Kasumi-1 (cell line): ENCODE measurements around the gene XXYLT1.

Experiments
- DNase-seq, 2 experiments: peaks; one replicate each; lab custom pipeline; 2025; lab: John Stamatoyannopoulos, UW

Gene XXYLT1

DNA sequence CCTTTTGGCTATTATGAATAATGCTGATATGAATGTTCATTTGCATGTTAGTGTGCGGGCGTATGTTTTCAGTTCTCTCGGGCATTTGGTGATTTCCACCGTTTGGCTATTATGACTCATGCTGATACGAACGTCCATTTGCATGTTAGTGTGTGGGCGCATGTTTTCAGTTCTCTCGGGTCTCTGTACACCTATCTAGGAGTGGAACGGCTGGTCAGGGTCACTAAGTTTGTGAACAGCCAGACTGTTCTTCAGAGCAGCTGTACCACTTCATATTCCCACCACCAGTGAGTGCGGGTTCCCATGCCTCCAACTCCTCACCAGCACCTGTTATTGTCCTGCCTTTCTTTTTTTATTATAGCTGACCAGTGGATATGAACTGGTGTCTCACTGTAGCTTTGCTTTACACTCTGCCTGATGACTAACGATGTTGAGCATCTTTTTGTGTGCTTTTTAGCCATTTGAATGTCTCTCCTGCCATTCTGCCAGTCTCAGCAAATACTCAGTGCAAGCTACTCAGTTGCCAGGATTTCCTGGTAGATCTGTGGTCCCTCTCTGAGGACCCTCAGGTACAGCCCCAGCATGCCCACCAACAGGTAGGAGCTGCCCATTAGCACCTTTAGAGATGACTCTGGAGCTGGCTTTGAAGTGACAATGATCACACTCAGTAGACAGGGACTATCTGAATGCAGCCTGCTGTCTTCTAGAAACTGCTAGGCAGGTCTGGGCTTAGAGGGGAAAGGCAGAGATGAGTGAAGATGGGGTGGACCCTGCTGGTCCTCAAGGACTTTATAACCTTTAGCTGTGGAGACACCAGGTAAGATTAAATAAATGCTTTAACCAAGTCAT is 141.1 kb downstream of the XXYLT1 start:
- no peak for DNase-seq

DNA sequence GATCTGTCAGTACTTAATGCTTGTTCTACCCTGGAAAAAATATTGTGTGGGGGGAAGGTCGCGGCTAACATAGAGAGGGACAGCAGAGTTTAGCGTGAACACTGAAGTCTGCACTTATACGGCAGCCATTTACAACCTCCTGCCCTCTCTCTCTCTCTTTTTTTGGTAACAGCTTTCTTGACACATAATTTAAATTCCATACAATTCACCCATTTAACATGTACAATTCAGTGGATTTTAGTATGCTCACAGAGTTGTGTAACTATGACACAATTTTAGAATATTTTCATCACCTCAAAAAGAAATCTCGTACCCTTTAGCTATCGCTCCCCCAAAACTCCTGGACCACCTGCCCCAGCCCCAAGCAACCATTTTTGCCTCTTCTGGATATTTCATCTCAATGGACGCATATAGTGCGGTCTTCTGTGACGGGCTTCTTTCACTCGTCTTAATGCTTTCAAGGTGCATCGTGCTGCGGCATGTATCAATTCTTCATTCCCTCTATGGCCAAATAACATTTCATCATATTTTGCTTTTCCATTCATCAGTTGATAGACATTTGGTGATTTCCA is 141.8 kb downstream of the XXYLT1 start:
- DNase-seq: no peak

DNA sequence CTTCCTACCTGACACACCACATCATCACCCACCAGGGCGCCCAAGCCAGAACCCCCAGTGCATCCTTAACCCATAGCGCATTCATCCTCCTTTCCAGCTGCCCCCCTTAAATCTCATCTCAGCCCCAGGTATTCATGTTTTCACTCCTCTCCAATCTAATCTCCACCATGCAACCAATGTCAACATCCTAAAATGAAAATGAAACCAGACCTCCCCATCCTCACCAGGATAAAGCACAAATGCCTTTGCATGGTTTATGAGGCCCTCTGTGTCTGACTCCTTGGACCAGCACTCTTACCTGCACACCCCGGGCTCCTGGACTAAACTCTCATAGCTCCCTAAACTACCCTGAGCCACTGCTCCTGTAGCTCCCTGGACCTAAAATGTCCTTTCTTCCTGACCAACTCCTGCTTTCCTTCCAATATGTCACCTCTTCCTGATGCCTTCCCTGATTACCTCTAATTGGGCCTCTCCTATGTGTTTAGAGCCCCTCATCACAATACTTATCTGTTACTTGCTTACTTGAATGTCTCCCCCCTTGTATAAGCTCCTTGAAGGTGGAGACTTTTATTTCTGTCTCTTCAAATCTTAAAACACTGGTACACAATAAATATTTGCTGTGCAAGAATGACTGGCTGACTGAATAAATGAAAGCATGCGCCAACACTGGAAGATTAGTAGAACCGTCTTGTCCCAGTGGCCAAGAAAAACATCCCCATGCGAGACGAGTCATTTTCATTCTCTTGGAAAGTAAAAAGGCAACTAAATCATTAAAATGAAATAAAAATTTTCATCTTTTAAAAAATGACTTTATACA is 142.5 kb downstream of the XXYLT1 start:
- DNase-seq: no peak

DNA sequence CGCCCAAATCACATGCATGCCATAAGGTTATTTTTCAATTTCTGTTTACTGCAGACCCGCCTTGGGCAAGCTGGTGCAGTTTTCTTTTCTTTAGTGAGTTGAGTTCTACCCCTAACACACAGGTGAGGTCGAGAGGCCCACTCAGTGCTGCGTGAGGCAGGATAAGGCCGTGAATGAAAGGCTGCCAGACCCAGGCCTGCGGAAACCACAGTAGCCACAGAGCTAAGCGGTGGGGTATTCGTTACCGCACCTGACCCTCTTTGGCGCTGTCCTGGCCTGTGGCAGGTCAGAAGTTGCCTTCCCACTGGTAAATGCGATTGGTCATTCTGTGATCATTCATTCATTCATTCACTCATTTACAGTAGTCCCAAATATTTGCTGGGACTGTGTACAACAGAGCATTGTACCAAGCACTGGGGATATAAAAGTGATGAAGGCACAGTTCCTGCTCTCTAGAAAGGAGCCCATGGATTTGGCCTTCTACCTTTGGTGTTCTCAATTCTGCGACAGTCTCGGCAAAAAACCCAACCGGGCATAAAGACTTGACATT is 144.8 kb downstream of the XXYLT1 start:
- no peak for DNase-seq

DNA sequence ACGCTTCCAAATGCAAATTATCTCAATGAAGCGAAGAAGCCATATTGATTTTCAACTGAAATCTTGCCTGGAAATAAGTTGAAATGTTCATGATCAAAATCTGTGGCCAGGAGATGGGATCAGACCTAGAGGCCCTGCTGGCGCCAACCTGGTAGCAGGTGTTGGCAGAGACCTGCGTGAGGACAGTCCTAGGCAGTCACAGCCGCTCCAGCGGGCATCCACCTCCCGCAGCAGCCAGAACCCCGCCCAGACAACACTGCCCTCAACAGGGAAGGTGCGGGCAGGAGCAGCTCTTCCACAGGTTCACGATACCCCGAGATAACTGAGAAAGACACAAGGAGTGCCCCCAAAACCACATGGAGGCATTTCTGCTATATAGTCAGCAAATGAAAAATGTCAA is 145.3 kb downstream of the XXYLT1 start:
- DNase-seq: no peak

DNA sequence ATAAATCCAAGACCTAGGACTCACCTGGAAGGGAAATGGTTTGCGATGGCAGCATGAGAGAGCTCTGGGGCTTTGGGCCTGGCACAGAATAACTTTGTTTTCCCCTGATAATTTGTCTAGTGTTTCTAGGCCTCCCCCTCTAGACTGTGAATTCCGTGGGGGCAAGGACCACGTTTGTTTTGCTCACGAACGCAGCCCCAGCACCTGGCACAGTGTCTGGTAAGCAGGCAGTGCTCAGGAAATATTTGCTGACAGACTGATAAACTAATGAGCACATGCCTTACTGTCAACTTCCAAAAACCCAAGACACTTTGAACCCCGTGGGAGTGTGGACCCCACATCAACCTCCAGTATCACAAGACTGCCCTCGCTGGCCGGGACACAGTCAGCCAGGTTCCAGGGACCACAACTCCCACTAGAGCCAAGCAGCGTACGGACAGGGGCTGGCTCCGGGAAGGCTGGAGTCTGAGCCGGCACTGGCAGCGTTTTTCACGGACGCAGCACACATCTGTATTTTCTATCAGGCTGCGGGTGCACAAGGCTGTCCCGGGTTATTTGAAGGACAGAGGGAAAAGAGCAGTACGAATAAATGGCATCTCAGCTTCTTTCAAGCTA is 146.5 kb downstream of the XXYLT1 start:
- no peak for DNase-seq

DNA sequence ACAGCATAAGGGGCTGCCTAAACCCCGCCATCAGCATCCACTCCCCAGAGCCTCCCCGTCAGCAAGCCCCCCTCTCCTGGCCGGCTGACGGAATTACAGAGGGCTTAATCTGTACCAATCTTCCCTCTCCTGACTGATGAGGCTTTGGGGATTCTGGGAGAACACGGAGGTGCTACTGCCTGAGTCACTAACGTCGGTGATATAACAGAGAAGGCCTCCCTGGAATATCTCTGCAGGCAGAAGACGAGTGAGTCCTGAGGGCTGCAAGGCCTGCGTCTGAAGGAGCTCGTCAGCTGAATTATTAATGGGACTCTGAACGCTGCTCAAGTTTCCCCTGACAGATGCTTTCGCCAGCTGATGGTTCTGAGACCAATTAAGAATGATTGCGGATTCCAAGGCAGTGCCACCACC is 147.7 kb downstream of the XXYLT1 start:
- DNase-seq: no peak

DNA sequence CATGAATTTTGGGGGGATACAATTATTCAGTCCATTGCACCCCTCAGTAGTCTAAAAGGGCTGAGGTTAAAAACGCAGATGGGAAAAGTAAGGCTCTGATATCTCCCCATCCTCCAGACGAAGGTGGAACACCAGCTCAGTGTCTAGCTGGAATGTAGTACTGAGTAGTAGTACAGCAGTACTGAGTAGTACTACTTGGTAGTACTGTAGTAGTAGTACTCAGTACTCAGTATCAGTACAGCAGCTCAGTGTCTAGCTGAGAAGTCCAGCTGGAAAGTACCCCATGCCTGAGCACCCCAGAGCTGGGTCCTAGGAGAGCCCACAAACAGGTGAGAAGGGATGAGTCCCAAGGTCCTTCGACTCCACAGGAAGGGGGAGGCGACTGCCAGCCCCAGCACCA is 148.7 kb downstream of the XXYLT1 start:
- no peak for DNase-seq

DNA sequence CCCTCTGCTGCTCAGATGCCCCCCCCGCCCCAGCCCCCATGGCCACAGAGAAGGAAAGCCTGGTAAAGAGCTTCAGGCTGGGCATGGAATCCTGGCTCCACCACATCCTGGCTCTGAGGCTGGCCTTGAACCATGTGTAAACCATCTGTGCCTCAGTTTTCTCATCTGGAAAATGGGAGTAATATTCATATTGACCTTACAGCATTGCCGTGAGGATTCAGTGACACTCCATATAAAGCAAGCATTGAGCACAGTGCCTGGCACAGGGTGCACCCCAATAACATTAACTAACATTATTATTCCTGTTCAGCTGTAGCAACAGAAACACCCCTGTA is 150.7 kb downstream of the XXYLT1 start:
- no peak for DNase-seq

DNA sequence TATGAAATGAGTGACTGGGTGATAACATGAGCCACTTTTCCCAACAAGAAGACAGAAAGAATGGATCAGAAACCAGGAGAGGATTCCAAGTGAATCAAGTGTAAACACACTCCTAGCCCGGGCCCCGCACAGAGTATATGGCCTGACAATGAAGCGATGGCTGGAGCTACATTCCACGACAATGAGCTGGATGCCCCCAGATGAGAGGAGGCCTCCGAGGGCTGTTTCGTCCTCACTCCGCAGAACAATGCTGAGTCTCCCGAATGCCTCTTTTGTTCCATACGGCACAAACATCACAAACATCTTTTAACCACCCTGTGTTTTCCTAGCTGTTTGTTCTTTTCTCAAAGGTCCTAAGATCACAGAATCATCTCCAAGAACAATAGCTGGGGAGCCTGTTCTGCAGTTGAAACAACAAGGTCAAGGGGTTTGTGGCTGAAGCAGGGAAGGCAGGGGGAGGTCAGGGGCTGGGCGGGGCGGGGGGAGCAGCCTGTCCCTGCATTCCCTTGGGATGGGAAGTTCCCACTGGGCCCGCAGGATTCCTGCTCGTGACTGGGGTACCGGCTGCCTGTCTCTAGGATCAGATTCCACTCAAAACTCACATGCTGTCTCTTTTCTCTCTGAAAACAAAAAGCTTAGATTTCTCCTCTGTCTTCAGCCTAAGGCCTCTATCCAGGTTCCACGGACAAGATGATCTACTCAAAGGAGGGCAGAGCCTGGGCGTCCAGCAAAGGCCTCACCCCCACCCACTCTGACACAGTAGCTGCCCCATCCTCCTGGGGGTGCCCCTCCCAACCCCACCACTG is 151.3 kb downstream of the XXYLT1 start:
- DNase-seq: no peak

DNA sequence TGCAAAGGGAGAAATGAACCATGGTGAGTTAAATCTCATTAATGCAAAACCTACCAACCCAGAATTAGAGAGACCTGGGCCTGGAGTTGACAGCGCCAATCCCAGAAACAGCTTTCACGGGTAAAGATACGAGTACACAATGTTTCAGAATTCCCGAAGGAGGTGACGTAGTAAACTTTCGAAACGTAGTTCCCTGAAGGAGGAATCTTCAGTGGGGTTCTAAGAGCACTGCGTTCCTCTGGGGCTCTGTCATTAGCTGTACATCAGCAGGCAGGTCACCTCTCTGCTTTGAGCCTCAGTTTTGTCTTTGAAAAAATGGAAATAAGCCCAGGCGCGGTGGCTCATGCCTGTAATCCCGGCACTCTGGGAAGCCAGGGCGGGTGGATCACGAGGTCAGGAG is 152.3 kb downstream of the XXYLT1 start:
- DNase-seq: no peak

DNA sequence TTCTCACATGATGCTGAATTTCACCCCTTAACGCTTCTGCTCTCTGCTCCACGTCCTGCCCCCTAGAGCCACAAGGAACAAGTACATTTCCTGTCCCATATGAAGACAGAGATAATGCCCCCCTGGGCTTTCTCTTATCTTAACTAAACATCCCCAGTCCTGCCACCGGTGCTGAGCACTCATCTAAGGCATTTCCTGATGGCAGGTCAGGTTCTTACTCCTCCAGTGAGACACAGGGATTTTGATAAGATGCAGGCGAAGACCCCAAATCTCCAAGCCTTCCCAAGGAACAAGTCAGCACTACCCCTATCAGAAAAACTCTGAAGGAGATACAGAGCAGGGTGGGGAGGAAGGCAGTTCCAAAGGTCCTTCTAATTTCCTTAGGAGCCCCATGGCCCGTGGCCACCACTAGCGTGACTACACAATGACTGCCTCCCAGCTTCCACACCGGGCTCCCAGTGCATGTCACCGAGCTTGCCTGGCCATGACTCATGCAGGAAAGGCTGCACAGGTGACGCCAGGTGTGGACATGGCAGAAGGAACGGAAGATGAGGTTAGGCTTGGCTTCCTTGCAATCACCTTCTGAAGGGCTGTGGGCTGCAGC is 152.9 kb downstream of the XXYLT1 start:
- DNase-seq: peak; percentile 65 to 76

DNA sequence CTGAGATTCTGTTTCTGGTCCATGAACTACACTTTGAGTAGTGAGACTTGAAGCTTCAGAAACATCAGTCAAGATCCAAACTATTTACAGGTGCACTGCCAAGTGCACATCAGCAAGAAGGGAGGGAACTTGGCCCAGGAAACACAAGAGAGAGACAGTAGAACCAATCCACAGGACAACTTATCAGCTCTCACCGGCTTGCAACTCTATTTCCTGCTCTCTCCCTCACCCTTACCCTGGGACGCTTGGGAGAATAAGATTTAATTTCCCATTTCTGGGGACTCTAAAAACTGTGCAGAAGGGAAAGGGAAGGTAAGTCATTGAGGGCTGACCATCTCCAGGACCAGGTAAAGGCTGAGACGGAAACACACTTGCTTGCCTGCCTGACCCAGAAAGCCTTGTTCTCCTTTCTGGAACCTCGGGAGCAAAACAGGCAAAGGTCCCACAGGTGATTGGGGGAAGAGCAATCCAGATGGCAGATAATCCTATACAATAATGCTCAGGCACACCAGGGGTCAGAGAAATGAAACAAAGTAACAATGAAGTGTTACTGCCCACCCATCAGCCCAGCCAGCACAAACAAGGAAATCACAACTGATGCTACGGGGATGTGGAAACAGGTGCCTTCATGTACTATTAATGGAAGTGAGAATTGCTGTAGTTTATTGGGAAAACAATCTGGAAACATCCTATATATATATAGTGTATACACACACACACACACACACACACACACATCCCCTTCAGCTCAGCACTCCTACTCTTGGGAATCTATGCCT is 154.4 kb downstream of the XXYLT1 start:
- DNase-seq: no peak

DNA sequence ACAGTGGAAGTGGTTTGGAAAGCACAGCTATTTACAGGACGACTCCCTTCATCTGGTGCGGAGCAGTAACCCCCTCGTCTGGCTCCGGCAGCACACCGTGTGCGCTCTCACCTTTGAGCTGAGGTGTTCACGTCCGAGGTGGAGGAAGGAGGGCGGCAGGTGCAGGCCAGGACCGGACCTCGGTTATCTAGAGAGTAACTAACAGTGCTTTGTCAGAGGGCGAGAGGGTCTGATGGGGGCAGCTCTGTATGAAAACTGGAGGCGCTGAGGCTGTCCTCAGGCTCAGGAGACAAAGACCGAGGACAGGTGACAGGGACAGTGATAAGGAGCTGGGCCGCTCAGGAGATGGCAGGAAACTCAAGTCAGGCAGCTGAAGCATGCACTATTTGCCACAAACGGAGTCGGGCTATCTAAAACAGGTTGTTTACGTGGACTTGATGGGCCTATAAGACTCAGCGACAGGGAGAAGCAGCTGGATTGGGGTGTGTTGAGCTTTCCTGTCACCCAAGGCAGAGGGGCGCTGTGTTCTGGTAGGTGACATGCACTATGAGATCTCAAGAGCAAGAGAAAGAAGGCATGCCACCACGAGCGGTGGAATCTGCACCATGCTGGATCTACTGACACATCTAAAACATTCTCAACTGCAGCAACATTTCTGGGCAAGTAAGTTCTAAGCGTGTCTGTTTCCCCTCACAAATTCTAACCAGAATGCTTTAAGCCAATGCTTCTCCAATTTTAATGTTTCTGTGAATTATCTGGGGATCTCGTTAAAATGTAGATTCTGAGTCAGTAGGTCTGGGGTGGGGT is 155.2 kb downstream of the XXYLT1 start:
- no peak for DNase-seq

DNA sequence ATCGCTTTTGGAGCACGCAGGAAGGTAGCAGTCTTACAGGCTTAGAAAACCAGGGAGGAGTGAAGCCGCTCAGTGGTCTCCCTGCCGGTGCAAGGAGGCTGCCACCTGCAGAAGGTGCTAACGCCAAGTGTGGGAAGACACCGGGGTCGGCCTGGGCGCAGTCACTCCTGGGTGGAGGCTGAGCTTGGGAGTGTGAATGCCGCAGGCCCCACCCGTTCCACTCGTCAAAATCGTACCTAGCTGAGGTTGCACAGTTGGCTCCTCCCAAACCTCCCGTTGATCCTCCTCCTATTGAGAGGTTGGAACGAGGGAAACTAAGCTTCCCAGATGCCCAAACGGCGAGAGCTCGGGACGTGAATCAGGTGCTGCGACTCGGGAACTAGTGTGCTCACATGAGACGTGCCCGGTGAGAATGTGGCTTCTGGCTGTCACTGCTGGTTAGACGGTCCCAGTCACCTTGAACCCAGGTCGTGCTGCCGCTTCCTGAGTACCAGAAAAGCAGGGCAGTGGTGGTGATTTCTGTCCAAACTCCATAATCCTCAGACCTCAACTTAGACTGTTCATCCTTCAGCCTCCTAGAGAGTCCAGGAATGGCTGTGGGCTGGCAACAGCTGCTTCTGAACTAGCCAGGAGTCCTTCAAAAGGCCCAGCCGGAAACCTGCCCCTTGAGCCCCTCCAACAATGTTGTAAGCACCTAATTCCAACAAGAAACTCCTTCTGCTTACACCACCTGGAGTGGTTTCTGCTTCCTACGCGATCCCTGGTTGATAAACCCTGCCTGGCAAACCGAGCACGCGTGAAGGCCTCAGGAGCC is 156.0 kb downstream of the XXYLT1 start:
- no peak for DNase-seq

DNA sequence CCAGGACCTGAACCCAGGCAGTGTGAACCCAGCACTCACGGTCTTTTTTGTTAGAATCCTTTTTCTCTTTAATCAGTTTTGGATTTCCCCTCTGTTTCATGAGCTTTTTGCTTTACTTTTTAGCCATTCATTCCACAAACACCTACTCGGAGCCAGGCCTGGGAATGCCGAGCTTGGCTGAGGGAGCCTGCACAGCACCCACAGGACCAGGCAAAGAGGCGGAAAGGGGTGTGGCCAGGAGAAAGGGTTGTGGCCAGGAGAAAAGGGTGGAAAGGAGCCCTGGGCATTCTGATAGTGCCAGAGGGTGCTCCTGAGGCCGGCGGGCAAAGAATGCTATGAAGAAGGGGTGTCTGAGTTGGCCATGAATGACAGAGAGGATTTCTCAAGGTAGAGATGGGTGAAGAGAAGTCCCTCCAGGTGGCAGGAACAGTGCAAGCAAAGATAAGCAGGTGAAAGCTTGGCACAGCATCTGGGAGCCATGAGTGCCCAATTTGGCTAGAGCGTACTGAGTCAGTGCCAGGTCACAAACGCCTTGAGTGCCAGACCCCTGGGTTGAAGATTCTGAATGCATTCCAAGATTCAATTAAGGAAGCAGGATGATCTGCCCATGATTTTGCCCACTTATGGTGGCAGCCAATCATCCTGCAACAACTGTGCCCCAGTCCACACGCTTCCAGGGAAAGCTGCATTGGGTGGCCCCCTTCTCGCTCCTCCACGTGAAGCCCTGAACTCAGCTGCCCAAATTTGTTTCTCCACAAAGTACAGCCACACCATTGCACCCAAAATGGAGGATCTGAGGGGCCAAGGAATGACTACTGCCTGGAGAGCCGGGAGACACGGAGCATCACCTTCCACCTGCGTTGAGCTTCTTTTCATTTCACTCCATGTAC is 157.2 kb downstream of the XXYLT1 start:
- no peak for DNase-seq

DNA sequence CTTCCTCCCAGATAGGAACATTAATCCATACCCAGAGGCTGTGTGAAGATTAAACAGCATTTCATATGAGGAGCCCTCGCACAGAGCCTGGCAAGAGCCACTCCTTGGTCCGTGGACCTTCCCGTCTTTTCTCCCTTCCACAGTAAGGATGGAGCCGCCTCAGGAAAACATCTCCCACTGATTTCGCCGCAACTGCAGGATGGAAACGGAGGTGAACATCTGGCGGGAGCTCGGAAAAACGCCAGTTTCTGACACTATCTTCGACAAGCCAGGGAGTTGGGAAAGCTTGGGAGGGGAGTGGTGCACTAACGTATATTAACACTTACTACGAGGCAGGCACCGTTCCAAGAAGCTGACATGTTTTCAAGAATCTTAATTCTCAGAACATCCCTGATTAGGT is 157.9 kb downstream of the XXYLT1 start:
- no peak for DNase-seq
